ENCODE data around the gene AMELX.

GRCh38 chrX:11347300-11347699, 54.1 kb downstream of the AMELX start:
- TF ChIP-seq CTCF (IDR thresholded peaks at IDR 0.05) (no peak), POLR2AphosphoS5 (IDR thresholded peaks at IDR 0.05; ENCODE audit: insufficient read depth in 1 of 2, low read depth in 1 of 2) (no peak), POLR2A (IDR thresholded peaks at IDR 0.05) (no peak)
